ENCODE data around the gene TANC1.

TANC1 gene

DNA sequence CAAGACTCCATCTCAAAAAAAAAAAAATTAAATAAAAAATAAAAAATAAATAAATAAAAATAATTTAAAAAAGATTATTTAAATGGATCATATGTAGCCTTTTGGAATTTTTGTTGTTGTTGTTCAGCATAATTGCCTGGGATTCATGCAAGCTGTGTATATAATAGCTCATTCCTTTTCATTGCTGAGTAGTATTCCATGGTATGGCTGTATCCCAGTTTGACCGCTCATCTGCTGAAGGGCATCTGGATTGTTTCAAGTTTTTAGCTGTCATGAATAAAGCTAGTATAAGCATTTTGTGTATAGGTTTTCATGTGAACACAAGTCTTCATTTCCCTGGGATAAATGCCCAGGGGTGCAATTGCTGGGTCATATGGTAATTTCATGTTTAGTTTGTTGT lies 6.4 kb upstream of the TANC1 start:
- DNase-seq (ENCODE audit: low read depth): no peak

- DNase-seq (ENCODE audit: low read depth): no peak
Measured at GRCh38 chr2:158963071-158963470, 5.4 kb upstream of the TANC1 start.

GRCh38 chr2:158965107-158965506 lies 3.3 kb upstream of the TANC1 start:
- no peak for DNase-seq (ENCODE audit: low read depth)

GRCh38 chr2:158965641-158966040 lies 2.8 kb upstream of the TANC1 start:
- no peak for DNase-seq (ENCODE audit: low read depth)

- DNase-seq (ENCODE audit: low read depth): no peak
Measured at GRCh38 chr2:158966312-158966711, 2.1 kb upstream of the TANC1 start.

DNA sequence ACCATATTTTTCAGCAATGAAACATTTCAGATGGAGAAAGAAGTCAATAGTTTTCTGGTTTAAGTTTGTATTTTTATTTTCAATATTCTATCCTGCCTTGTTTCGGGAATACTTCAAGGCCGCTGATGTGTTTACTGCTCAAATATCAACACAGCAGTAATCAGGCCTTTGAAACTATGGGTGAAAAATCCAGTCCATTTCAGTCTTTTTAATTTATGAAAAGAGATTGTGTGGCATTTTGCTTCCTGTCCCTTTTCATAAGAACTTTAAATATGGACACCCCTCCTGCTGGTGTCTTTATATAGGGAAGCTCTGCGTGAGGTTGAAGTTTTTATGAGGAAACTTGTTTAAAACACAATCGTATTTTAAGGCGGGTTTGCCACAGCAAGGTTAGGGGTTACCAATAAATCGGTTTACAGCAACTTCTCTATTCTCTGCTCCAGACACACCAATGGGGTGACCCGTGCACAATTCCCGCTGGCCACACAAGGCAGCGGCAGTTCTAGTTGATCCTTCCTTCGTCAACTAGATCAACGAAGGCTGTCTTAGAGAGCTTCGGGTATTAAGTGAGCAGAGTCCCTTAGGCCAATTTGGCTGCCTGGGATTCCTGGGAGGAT lies 1.2 kb upstream of the TANC1 start:
- no peak for DNase-seq (ENCODE audit: low read depth)

GRCh38 chr2:158967731-158968395 lies 577 bp upstream of the TANC1 start:
- no peak for DNase-seq (ENCODE audit: low read depth)

DNA sequence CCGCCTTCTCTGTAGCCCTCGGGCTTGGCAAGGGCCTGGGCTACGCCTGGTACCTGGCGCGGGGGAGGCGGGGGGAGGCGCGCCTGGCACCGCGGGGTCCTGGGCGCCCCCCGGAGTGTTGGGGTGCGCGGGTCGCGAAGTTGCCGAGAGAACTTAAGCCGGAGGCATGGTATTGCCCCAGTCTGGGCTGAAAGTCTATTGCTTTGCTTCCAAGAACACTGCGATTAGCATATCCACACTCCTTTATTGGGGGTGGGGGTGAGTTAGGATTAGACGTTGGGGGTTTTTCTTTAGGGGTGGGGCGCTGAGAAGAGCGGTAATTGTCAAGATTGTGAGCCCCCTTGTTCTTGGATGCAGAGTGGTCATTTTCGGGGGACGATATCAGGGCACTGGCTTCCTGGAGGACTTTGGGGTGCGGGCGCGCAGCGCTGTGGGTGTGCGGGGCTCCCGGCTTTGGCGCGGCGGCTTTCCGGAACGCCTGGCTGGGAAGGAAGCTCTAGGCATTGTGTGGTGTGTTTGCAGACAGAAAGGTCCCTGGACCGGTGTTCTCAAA lies 798 bp downstream of the TANC1 start:
- DNase-seq (ENCODE audit: low read depth): no peak

- DNase-seq (ENCODE audit: low read depth): no peak
Measured at GRCh38 chr2:158969715-158970240, 1.3 kb downstream of the TANC1 start.

DNA sequence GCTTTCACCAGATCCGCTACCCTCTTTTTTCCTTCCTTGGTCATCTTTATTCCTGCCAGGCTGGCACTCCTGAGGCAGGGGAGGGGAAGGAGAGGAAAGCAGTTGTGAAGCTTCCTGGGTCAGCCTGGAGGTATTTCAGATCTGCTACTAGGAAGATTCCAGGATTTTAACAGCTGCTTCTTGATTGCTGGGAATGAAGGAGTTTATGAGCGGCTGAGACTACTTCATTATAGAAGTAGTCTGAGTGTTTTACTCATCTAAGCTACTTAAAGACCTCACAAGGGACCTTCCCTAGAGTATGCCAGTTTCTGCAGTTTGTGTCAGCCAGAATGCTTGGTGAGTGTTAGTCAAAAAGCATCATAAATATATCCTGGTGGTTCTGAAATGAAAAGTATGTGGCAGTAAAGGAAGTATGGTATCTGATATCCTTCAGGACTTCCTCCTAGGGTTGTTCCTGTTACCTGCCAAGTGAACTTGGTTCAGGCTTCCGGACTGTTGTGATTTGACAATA lies 1.9 kb downstream of the TANC1 start:
- no peak for DNase-seq (ENCODE audit: low read depth)

- no peak for DNase-seq (ENCODE audit: low read depth)
Measured at GRCh38 chr2:158973116-158973956, 4.9 kb downstream of the TANC1 start.

DNA sequence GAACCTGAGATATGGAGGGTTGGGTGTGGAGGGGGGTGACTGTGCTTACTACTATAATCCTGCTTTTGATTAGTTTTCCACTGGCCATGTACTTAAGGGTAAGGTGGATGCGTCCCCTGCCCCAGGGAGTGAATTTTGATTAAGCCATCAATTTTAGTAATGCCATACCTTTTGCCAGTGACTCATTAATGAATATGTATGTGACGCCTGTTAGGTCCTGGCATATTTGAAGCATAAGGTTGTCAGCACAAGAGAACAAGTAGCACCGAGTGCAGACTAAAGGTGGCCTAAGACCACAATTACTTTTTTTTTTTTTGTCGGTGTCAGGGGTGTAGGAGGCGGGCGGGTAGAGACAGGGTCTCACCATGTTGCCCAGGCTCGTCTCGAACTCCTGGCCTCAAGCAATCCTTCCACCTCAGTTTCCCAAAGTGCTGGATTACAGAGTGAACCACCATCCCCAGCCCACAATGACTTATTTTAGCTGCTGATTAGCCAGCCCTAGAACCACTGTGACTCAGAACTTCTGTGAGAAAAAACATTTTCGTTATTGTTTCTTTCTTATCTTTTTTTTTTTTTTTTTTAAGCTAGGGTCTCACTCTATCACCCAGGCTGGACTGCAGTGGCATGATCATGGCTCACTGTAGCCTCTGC lies 7.0 kb downstream of the TANC1 start:
- no peak for DNase-seq (ENCODE audit: low read depth)

DNA sequence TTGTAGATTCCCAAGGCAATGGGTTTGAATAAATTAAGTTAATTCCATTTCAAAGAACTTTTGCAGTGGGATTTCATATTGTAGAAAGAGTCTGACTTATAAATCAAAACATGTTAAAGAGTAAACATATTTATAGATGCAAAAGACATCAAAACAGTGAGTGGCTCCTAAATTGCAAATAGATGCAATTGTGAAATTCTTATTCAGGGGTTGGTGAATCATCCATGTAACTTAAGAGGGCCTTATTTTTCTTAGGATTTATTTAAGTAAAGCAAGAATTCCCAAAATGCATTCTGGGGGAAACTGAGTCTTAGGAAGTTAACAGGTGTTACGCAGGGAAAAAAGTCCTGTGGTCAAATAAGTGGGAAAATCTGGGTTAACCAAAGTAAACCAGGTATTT lies 11.3 kb downstream of the TANC1 start:
- no peak for DNase-seq (ENCODE audit: low read depth)

DNA sequence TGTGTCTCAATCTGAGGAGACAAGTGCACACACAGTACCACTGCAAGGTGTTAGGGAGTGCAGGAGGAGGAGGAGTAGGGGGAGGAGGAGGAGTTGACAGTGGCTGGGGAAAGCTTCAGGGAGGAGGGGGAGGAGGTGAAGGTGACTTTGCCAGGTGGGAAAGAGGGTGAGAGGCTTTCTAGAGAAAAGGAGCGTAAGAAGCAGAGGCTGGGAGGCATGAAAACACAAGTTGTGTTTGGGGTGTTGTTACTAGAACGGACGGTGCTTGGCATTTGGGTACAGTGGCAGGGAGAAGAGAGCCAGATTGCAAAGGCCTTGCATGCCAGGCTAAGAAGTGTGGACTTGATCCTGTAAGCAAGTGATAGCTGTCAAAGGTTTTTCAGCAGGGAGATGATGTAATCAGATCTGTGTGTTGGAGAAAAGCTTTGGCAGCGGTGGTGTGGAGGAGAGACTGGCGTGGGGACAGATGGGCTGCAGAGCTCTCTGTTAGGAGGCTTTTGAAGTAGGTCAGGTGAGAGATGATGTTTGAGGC lies 16.2 kb downstream of the TANC1 start:
- DNase-seq (ENCODE audit: low read depth): no peak

DNA sequence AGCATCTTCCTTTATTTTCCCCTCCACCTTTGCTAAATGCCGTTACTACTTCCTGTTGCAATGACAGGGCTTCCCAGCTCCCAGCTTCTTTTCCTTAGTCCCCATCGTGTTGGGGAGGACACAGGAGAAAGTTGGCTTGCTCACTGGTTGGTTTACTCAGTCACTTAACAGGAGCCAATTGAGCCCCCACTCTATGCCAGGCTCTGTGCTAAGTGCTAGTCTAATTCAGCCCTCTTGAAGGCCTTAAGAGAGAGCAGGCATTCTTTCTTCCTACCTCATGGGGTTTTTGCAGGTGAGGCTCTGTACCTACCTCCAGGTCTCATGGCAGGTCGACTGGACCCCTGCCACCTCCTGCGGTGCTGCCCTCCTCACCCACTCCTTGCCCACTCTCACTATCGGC lies 20.1 kb downstream of the TANC1 start:
- no peak for DNase-seq (ENCODE audit: low read depth)

DNA sequence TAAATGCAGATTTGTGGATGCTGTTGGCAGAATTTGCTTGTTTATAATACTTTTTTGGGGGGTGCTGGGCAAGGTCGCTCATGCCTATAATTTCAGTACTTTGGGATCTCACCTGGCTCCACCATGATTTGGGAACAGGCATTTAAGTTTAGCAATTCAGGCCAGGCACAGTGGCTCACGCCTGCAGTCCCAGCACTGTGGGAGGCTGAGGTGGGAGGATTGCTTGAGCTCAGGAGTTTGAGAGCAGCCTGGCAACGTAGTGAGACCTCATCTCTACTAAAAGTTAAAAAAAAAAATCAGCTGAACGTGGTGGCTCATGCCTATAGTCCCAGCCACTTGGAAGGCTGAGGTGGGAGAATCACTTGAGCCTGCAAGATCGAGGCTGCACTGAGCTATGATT lies 20.7 kb downstream of the TANC1 start:
- DNase-seq (ENCODE audit: low read depth): no peak

DNA sequence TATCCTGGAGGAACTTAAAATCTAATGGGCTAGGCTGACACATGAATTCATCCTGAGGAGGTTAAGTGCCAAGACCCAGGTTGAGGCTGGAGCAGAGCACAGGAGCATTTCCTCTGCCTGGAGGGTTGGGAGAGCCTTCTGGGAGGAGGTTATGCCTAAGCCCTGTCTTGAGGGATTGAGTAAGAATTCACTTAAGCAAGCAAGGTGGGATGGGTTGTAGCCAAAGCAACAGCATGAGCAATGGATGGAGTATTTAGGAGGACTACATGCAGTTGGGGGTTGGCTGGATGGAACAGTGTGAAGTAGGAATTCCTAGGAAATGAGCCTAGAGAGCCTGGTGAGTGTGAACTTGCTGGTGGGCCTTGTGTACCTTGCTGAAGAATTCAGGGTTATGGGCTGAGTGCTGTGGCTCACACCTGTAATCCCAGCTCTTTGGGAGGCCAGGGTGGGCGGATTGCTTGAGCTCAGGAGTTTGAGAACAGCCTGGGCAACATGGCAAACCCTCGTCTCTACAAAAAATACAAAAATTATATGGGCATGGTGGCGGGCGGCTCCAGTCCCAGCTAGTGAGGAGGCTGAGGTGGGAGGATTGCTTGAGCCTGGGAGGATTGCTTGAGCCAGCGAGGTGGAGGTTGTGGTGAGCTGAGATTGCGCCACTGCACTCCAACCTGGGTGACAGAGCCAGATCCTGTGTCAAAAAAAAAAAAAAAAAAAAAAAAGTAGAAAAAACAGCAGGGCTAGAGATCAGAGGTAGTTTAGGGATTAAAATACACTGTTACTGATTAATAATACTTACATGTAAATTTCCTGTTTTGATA lies 22.2 kb downstream of the TANC1 start:
- DNase-seq (ENCODE audit: low read depth): no peak

GRCh38 chr2:158993030-158993429 lies 24.6 kb downstream of the TANC1 start:
- no peak for DNase-seq (ENCODE audit: low read depth)

DNA sequence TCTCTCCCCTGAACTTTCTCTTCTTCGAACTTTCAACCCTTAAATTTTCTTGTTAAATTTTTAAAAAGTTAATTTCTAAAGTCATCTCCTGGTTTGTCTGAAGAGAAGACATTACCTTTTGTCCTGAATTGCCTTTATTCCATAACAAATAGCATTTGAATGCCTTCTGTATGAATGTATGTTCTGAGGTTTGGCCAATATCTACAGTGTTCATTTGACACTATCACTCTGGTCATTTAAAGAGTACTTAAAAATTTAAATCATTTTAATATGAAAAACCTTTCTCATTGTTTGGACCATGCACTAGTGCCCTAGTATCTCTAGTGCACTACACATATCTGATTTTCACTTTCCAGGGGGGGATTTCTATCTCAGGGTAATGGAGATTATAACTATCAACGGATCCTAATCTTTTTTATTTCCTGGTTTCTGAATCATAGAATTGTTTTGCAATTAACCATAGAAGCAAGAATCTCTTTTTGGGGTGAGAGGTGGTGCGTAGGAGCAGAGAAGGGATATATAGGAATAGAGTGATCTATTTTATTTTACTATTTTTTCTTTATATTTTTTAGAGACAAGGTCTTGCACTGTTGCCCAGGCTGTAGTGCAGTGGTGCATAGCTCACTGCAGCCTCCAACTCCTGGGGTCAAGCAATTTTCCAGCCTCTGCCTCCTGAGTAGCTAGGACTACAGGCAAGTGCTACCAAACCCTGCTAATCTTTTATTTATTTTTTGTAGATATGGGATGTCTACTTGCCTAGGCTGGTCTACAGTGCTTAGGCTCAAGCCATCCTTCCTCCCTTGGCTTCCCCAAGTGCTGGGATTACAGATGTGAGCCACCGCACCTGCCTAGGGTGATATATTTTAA lies 25.5 kb downstream of the TANC1 start:
- DNase-seq (ENCODE audit: low read depth): no peak

Data from T-helper 22 cell (primary cell).